HG03520 (cell line): ENCODE data around the gene FER.
"Not testable (repeated sequence)": the region's sequence is repeated elsewhere in the genome, so short reads cannot be mapped to it uniquely, and the experiment has no call there.

ENCODE experiments used
- ATAC-seq: cut with Tn5 transposase; IDR thresholded peaks from one replicate; pipeline ENCODE4 v1.9.1; 2021; ENCODE audit warnings: mild to moderate bottlenecking, moderate library complexity; ENCODE audit not compliant: unreplicated experiment

The FER gene

GRCh38 chr5:108797396-108797795 is 49.7 kb downstream of the FER start:
- ATAC-seq = no peak

- ATAC-seq = no peak
Observed at GRCh38 chr5:108797986-108798385, 50.3 kb downstream of the FER start.

GRCh38 chr5:108798513-108799265 is 51.0 kb downstream of the FER start:
- no peak for ATAC-seq

GRCh38 chr5:108801301-108801700 is 53.6 kb downstream of the FER start:
- ATAC-seq = no peak

- no peak for ATAC-seq
Observed at GRCh38 chr5:108801776-108802175, 54.1 kb downstream of the FER start.

GRCh38 chr5:108810717-108811116 is 63.0 kb downstream of the FER start:
- ATAC-seq = no peak

GRCh38 chr5:108813673-108814072 is 66.0 kb downstream of the FER start:
- no peak for ATAC-seq

- no peak for ATAC-seq
Observed at GRCh38 chr5:108814551-108814950, 66.9 kb downstream of the FER start.

- peak; percentile 99 for ATAC-seq
Observed at GRCh38 chr5:108818613-108819272, 71.0 kb downstream of the FER start.

- no peak for ATAC-seq
Observed at GRCh38 chr5:108820983-108821382, 73.3 kb downstream of the FER start.

- no peak for ATAC-seq
Observed at GRCh38 chr5:108822211-108822947, 74.7 kb downstream of the FER start.

GRCh38 chr5:108827131-108827530 is 79.4 kb downstream of the FER start:
- no peak for ATAC-seq

- no peak for ATAC-seq
Observed at GRCh38 chr5:108830705-108831276, 83.1 kb downstream of the FER start.

GRCh38 chr5:108836492-108836891 is 88.8 kb downstream of the FER start:
- ATAC-seq = no peak

- ATAC-seq = not testable (repeated sequence)
Observed at GRCh38 chr5:108842260-108842941, 94.7 kb downstream of the FER start.

GRCh38 chr5:108851129-108851528 is 103.4 kb downstream of the FER start:
- ATAC-seq = not testable (repeated sequence)

- ATAC-seq = no peak
Observed at GRCh38 chr5:108857905-108858304, 110.2 kb downstream of the FER start.

GRCh38 chr5:108858959-108859358 is 111.3 kb downstream of the FER start:
- peak; percentile 98 for ATAC-seq

- ATAC-seq = no peak
Observed at GRCh38 chr5:108862211-108862610, 114.5 kb downstream of the FER start.

GRCh38 chr5:108866097-108866496 is 118.4 kb downstream of the FER start:
- not testable (repeated sequence) for ATAC-seq

- ATAC-seq = no peak
Observed at GRCh38 chr5:108867656-108868055, 120.0 kb downstream of the FER start.
